ENCODE data around the gene CRB3.

The CRB3 gene

GRCh38 chr19:6433663-6434062 lies 30.4 kb upstream of the CRB3 start, which contains the start of gene SLC25A41:
TSS of gene SLC25A41 (minus strand) at chr19:6433763. CDS start at chr19:6433693, 70 bp downstream.
- no peak for DNase-seq

- no peak for DNase-seq
Observed at GRCh38 chr19:6439743-6440142, 24.3 kb upstream of the CRB3 start.

GRCh38 chr19:6440905-6441304 lies 23.2 kb upstream of the CRB3 start:
- DNase-seq = no peak

- no peak for DNase-seq
Observed at GRCh38 chr19:6442087-6442688, 21.9 kb upstream of the CRB3 start.

GRCh38 chr19:6443986-6444385 lies 20.1 kb upstream of the CRB3 start:
- DNase-seq = no peak

GRCh38 chr19:6446452-6446851 lies 17.6 kb upstream of the CRB3 start:
- no peak for DNase-seq

GRCh38 chr19:6448045-6448444 lies 16.0 kb upstream of the CRB3 start:
- DNase-seq = no peak

- no peak for DNase-seq
Observed at GRCh38 chr19:6450166-6450565, 13.9 kb upstream of the CRB3 start.

- DNase-seq = no peak
Observed at GRCh38 chr19:6451583-6452222, 12.4 kb upstream of the CRB3 start.

GRCh38 chr19:6452223-6452614 lies 11.9 kb upstream of the CRB3 start:
- DNase-seq = no peak

GRCh38 chr19:6452899-6453298 lies 11.2 kb upstream of the CRB3 start:
- no peak for DNase-seq

- DNase-seq = no peak
Observed at GRCh38 chr19:6453951-6454565, 10.0 kb upstream of the CRB3 start.

GRCh38 chr19:6455924-6456323 lies 8.1 kb upstream of the CRB3 start:
- DNase-seq = no peak

GRCh38 chr19:6457958-6458694 lies 5.9 kb upstream of the CRB3 start:
- no peak for DNase-seq

GRCh38 chr19:6458695-6459261 lies 5.3 kb upstream of the CRB3 start:
- DNase-seq = no peak

- peak in 5 of 6 experiments; percentile 28 to 68 (median 61) for DNase-seq
Observed at GRCh38 chr19:6459262-6460098, 4.6 kb upstream of the CRB3 start, which contains the start of gene SLC25A23. TSS of gene SLC25A23 (minus strand) at chr19:6459792. CDS start at chr19:6459628, 164 bp downstream.

- peak; percentile 92 to 99 (median 94) for DNase-seq
Observed at GRCh38 chr19:6460099-6460884, 3.8 kb upstream of the CRB3 start.

GRCh38 chr19:6465006-6465405 lies 935 bp downstream of the CRB3 start:
- DNase-seq = no peak

- DNase-seq = no peak
Observed at GRCh38 chr19:6465663-6466062, 1.6 kb downstream of the CRB3 start.

GRCh38 chr19:6466526-6467248 lies 2.6 kb downstream of the CRB3 start:
- no peak for DNase-seq

GRCh38 chr19:6467384-6467783 lies 3.3 kb downstream of the CRB3 start:
- no peak for DNase-seq

Measured in stimulated activated naive CD4-positive, alpha-beta T cell (primary cell).